Upper lobe of left lung (tissue), 6 donors: ENCODE measurements around the gene KRTAP29-1. TPM values are rescaled to one million over a fixed set of nuclear protein-coding genes. Genes with fewer than 3 reads are reported as not detected.

Experiments
- ATAC-seq, 2 donors: fragments of 200-7000 bp; cut with Tn5 transposase; one replicate each; pipeline ENCODE4 v1.9.1; 2022; ENCODE audit warnings: mild to moderate bottlenecking in 2 of 2, moderate library complexity in 2 of 2; ENCODE audit not compliant: low FRiP score in 2 of 2
- DNase-seq, 2 donors: peaks; one replicate each; pipeline ENCODE4 v3.0.0-alpha.2; 2019 to 2020
- H3K27ac ChIP-seq, 4 donors: fragments of 200-600 bp; sonication (generic); one replicate each; pipeline ENCODE4 v1.5.1; 2016 to 2019
- H3K27me3 ChIP-seq, 4 donors: fragments of 200-600 bp; sonication (generic); one replicate each; pipeline ENCODE4 v1.5.1; 2017 to 2019
- H3K36me3 ChIP-seq, 4 donors: fragments of 200-600 bp; sonication (generic); one replicate each; pipeline ENCODE4 v1.5.1; 2016 to 2019
- H3K4me1 ChIP-seq, 4 donors: fragments of 200-600 bp; sonication (generic); one replicate each; pipeline ENCODE4 v1.5.1; 2018 to 2019
- H3K4me3 ChIP-seq, 4 donors: fragments of 200-600 bp; sonication (generic); one replicate each; pipeline ENCODE4 v1.5.1; 2017 to 2019; ENCODE audit warnings: mild to moderate bottlenecking in 2 of 4, moderate library complexity in 1 of 4
- H3K9me3 ChIP-seq, 4 donors: fragments of 200-600 bp; sonication (generic); one replicate each; pipeline ENCODE4 v1.5.1; 2018 to 2019
- CTCF ChIP-seq, 6 experiments: fragments of 450-650 bp in 4 of 6; fragments of 200-600 bp in 2 of 6; sonication (generic) in 2 of 6; IDR thresholded peaks; one replicate each; pipeline ENCODE4 v1.5.1; 2016 to 2019; ENCODE audit warnings: antibody characterized with exemption in 6 of 6
- EP300 ChIP-seq, 4 donors: sonication (generic); formaldehyde crosslinking; IDR thresholded peaks; one replicate each; pipeline ENCODE4 v1.5.1; 2017; ENCODE audit warnings: antibody characterized with exemption in 4 of 4, control low read depth in 2 of 4
- POLR2A ChIP-seq, 4 donors: fragments of 450-650 bp; IDR thresholded peaks; one replicate each; pipeline ENCODE4 v1.5.1; 2016 to 2017; ENCODE audit warnings: antibody characterized with exemption in 4 of 4, mild to moderate bottlenecking in 2 of 4
- POLR2AphosphoS5 ChIP-seq, 2 donors: sonication (generic); formaldehyde crosslinking; IDR thresholded peaks; one replicate each; pipeline ENCODE4 v1.5.1; 2017; ENCODE audit warnings: antibody characterized with exemption in 2 of 2
- WGBS, 2 donors: methylation state at CpG; one replicate each; pipeline ENCODE4 v1.1.5; 2017 to 2018; 5-methylcytosine and 5-hydroxymethylcytosine counted together
- small RNA-seq, 4 donors: library from RNA; depleted of rRNA; stranded (forward); fragments of <200 nt; gene quantifications; one replicate each; pipeline ENCODE3, GENCODE V24; 2016
- total RNA-seq, 6 donors: library from RNA; depleted of rRNA in 4 of 6; stranded (reverse); fragments of >200 nt in 4 of 6; gene quantifications; one replicate each; pipeline versions ENCODE4 v1.1.0 to v1.2.1, GENCODE V29; 2016 to 2021
- donor health status: DM: no; HTN: no; CAD: no; lungs with moderate emphysema.
- donor health status: DM: no; HTN: yes; CAD: no; lungs with severe emphysema.

KRTAP29-1 gene
- total RNA-seq, 6 donors from 2014 or later, result not detected

- H3K9me3 ChIP-seq, result no peaks in the 10 kb centered on the region
- no peaks in the 10 kb centered on the region for H3K4me1 ChIP-seq
- ATAC-seq (no peak), DNase-seq (no peak)
- TF ChIP-seq EP300 (IDR thresholded peaks at IDR 0.05), result no peak
- TF ChIP-seq CTCF (IDR thresholded peaks at IDR 0.05), result no peak
- no peak for TF ChIP-seq POLR2A (IDR thresholded peaks at IDR 0.05)
- no peak for TF ChIP-seq POLR2AphosphoS5 (IDR thresholded peaks at IDR 0.05)
- WGBS, 2 donors, result 0 to 57% methylated on average over 1 of the region's 1 CpG
- H3K27ac ChIP-seq, result no peak overlapping the region
- H3K27me3 ChIP-seq, result no peaks in the 10 kb centered on the region
- no peaks in the 10 kb centered on the region for H3K36me3 ChIP-seq
- no peak overlapping the region for H3K4me3 ChIP-seq
Measured at GRCh38 chr17:41254861-41255260, 47.8 kb downstream of the KRTAP29-1 start.

Small RNA genes within 50 kb of the gene (small RNA-seq; reads per million reads assigned to genes)
- 0 reads per million in 4 donors for gene KRTAP9-10P

Other genes with a start within 250 kb of the KRTAP29-1 start
- gene KRTAP2-2, start 247.6 kb downstream of the KRTAP29-1 start, total RNA-seq, result not detected
- not detected for gene KRTAP2-3, start 242.7 kb downstream of the KRTAP29-1 start, total RNA-seq
- gene KRTAP2-4, start 237.0 kb downstream of the KRTAP29-1 start, total RNA-seq, result not detected
- gene KRTAP4-7, start 218.7 kb downstream of the KRTAP29-1 start, total RNA-seq, result not detected
- not detected for gene KRTAP4-8, start 204.7 kb downstream of the KRTAP29-1 start, total RNA-seq
- gene KRTAP4-16, start 200.6 kb downstream of the KRTAP29-1 start, total RNA-seq, result not detected
- gene KRTAP4-9, start 197.5 kb downstream of the KRTAP29-1 start, total RNA-seq, result not detected
- gene KRTAP4-11, start 184.5 kb downstream of the KRTAP29-1 start, total RNA-seq, result not detected
- not detected for gene KRTAP4-12, start 178.7 kb downstream of the KRTAP29-1 start, total RNA-seq
- not detected for gene KRTAP4-6, start 162.3 kb downstream of the KRTAP29-1 start, total RNA-seq
- gene KRTAP4-5, start 153.0 kb downstream of the KRTAP29-1 start, total RNA-seq, result not detected
- not detected for gene KRTAP4-4, start 142.1 kb downstream of the KRTAP29-1 start, total RNA-seq
- not detected for gene KRTAP4-3, start 134.6 kb downstream of the KRTAP29-1 start, total RNA-seq
- gene KRTAP4-2, start 124.6 kb downstream of the KRTAP29-1 start, total RNA-seq, result not detected
- not detected for gene KRTAP4-1, start 117.9 kb downstream of the KRTAP29-1 start, total RNA-seq
- not detected for gene KRTAP9-1, start 113.0 kb downstream of the KRTAP29-1 start, total RNA-seq
- not detected for gene KRTAP9-2, start 76.2 kb downstream of the KRTAP29-1 start, total RNA-seq
- not detected for gene KRTAP9-3, start 70.4 kb downstream of the KRTAP29-1 start, total RNA-seq
- gene KRTAP9-8, start 64.9 kb downstream of the KRTAP29-1 start, total RNA-seq, result not detected
- gene KRTAP9-4, start 53.2 kb downstream of the KRTAP29-1 start, total RNA-seq, result not detected
- not detected for gene KRTAP9-9, start 47.5 kb downstream of the KRTAP29-1 start, total RNA-seq
- not detected for gene KRTAP9-6, start 37.5 kb downstream of the KRTAP29-1 start, total RNA-seq
- gene KRTAP9-7, start 27.2 kb downstream of the KRTAP29-1 start, total RNA-seq, result not detected
- not detected for gene KRTAP16-1, start 6.5 kb upstream of the KRTAP29-1 start, total RNA-seq
- not detected for gene KRTAP17-1, start 12.9 kb upstream of the KRTAP29-1 start, total RNA-seq
- not detected for gene KRT33A, start 48.0 kb upstream of the KRTAP29-1 start, total RNA-seq
- not detected for gene KRT33B, start 67.0 kb upstream of the KRTAP29-1 start, total RNA-seq
- gene KRT34, start 79.5 kb upstream of the KRTAP29-1 start, total RNA-seq, result not detected
- not detected for gene KRT31, start 94.8 kb upstream of the KRTAP29-1 start, total RNA-seq
- not detected for gene KRT37, start 121.7 kb upstream of the KRTAP29-1 start, total RNA-seq
- gene KRT38, start 138.1 kb upstream of the KRTAP29-1 start, total RNA-seq, result not detected
- gene KRT32, start 164.5 kb upstream of the KRTAP29-1 start, total RNA-seq, result not detected
- gene KRT35, start 178.3 kb upstream of the KRTAP29-1 start, total RNA-seq, result not detected
- not detected for gene KRT36, start 187.1 kb upstream of the KRTAP29-1 start, total RNA-seq
- 10 to 100 TPM in 1 of 6 donors, 1 to 10 TPM in 5; 1.0 to 12.1 (median 7.2) TPM for gene KRT13, start 202.8 kb upstream of the KRTAP29-1 start, total RNA-seq
- gene KRT15, start 216.0 kb upstream of the KRTAP29-1 start, total RNA-seq, result 10 to 100 TPM; 10.5 to 57.9 (median 19.2) TPM
- gene KRT19, start 225.5 kb upstream of the KRTAP29-1 start, total RNA-seq, result 1,000 to 10,000 TPM in 1 of 6 donors, 100 to 1,000 TPM in 5; 235 to 1,101 (median 666) TPM